IMR-90 (cell line): Measurements from ENCODE around the gene NT5C1B. TPM values are rescaled to one million over a fixed set of nuclear protein-coding genes. Genes with fewer than 3 reads are reported as not detected.

Experiments
- ATAC-seq: fragments of 200-7000 bp; cut with Tn5 transposase; 2 replicates; pipeline ENCODE4 v1.9.1; 2020; ENCODE audit warnings: low read depth, mild to moderate bottlenecking, moderate library complexity
- BruUV-seq: library from RNA; stranded (reverse); fragments of 400-500 nt; replicated peaks from 2 replicates; lab custom pipeline; 2021; lab: Mats Ljungman, UMichigan
- CTCF ChIA-PET: fragments of 300-600 bp; formaldehyde crosslinking; extraction: SDS; loops from one replicate; lab custom pipeline; 2021; ENCODE audit warnings: antibody characterized with exemption; lab: Yijun Ruan, JAX
- POLR2A ChIA-PET: fragments of 300-600 bp; sonication (Branson Sonifier 250); formaldehyde crosslinking; loops from one replicate; lab custom pipeline; 2022; ENCODE audit warnings: antibody characterized with exemption; ENCODE audit not compliant: unreplicated experiment; lab: Charles Lee
- DNase-seq: peaks from one replicate; pipeline ENCODE4 v3.0.0; 2013
- H2AFZ ChIP-seq: replicated peaks from 2 replicates; pipeline ENCODE3; 2013; ENCODE audit warnings: low read length, mild to moderate bottlenecking; ENCODE audit not compliant: poor library complexity
- H2AK5ac ChIP-seq: 2 replicates; pipeline ENCODE4 v1.6.1; 2013; ENCODE audit warnings: low read depth, low read length, inconsistent platforms
- H2AK9ac ChIP-seq: replicated peaks from 2 replicates; pipeline ENCODE3; 2013; ENCODE audit warnings: mild to moderate bottlenecking, low read depth, low read length, moderate library complexity; ENCODE audit not compliant: poor library complexity
- H2BK120ac ChIP-seq: 2 replicates; pipeline ENCODE4 v1.6.1; 2013; ENCODE audit warnings: low read depth, low read length, inconsistent platforms
- H2BK15ac ChIP-seq: 3 replicates; pipeline ENCODE4 v1.6.1; 2013; ENCODE audit warnings: low read depth, low read length, inconsistent platforms
- H2BK20ac ChIP-seq: 2 replicates; pipeline ENCODE4 v1.6.1; 2013; ENCODE audit warnings: low read depth, mild to moderate bottlenecking, inconsistent platforms, low read length, moderate library complexity
- H2BK5ac ChIP-seq: 2 replicates; pipeline ENCODE4 v1.6.1; 2013; ENCODE audit warnings: mild to moderate bottlenecking, low read depth, low read length, inconsistent platforms; ENCODE audit not compliant: poor library complexity, severe bottlenecking
- H3K14ac ChIP-seq: replicated peaks from 2 replicates; pipeline ENCODE4 v1.6.1; 2013; ENCODE audit warnings: low read depth, low read length, inconsistent platforms
- H3K18ac ChIP-seq: 2 replicates; pipeline ENCODE4 v1.6.1; 2013; ENCODE audit warnings: low read depth, low read length, control low read depth
- H3K23ac ChIP-seq: 2 replicates; pipeline ENCODE4 v1.6.1; 2013; ENCODE audit warnings: low read depth, low read length, inconsistent platforms
- H3K27ac ChIP-seq: 2 replicates; pipeline ENCODE4 v1.5.1; 2013; ENCODE audit warnings: mild to moderate bottlenecking, control low read depth, low read length; ENCODE audit not compliant: insufficient read depth
- H3K27me3 ChIP-seq: 2 replicates; pipeline ENCODE4 v1.6.1; 2013; ENCODE audit warnings: low read length; ENCODE audit not compliant: control insufficient read depth, insufficient read depth
- H3K36me3 ChIP-seq: 2 replicates; pipeline ENCODE4 v1.6.1; 2013; ENCODE audit warnings: low read length, mixed read lengths; ENCODE audit not compliant: control insufficient read depth, insufficient read depth
- H3K4ac ChIP-seq: 2 replicates; pipeline ENCODE4 v1.6.1; 2013; ENCODE audit warnings: low read depth, low read length, inconsistent platforms
- H3K4me1 ChIP-seq: 2 replicates; pipeline ENCODE4 v1.6.1; 2013; ENCODE audit warnings: low read length, mixed read lengths; ENCODE audit not compliant: control insufficient read depth, insufficient read depth
- H3K4me2 ChIP-seq: 2 replicates; pipeline ENCODE4 v1.6.1; 2013; ENCODE audit warnings: low read depth, mild to moderate bottlenecking, control low read depth, low read length, moderate library complexity
- H3K4me3 ChIP-seq: 2 replicates; pipeline ENCODE4 v1.5.1; 2013; ENCODE audit warnings: low read depth, mild to moderate bottlenecking, control low read depth, low read length, moderate library complexity; ENCODE audit not compliant: insufficient read depth
- H3K56ac ChIP-seq: 2 replicates; pipeline ENCODE4 v1.6.1; 2013; ENCODE audit warnings: low read length, inconsistent platforms; ENCODE audit not compliant: insufficient read depth; ENCODE audit errors: extremely low read depth
- H3K79me1 ChIP-seq, 2 experiments: 2 replicates each; pipeline ENCODE4 v1.6.1; 2013; ENCODE audit warnings: low read length in 2 of 2, inconsistent platforms in 1 of 2, low read depth in 1 of 2
- H3K9ac ChIP-seq: 2 replicates; pipeline ENCODE4 v1.6.1; 2013; ENCODE audit warnings: low read depth, low read length, control low read depth
- H3K9me1 ChIP-seq: 2 replicates; pipeline ENCODE4 v1.6.1; 2013; ENCODE audit warnings: low read length, inconsistent platforms; ENCODE audit not compliant: insufficient read depth
- H3K9me3 ChIP-seq: 2 replicates; pipeline ENCODE4 v1.6.1; 2013; ENCODE audit warnings: low read length; ENCODE audit not compliant: control insufficient read depth, insufficient read depth
- H4K20me1 ChIP-seq: 2 replicates; pipeline ENCODE4 v1.6.1; 2013; ENCODE audit warnings: low read length, inconsistent platforms; ENCODE audit not compliant: insufficient read depth
- H4K5ac ChIP-seq: 2 replicates; pipeline ENCODE4 v1.6.1; 2013; ENCODE audit warnings: mild to moderate bottlenecking, low read depth, low read length, control low read depth
- H4K8ac ChIP-seq, 2 experiments: 2 replicates each; pipeline ENCODE4 v1.6.1; 2013; ENCODE audit warnings: low read depth in 2 of 2, low read length in 2 of 2, control low read depth in 1 of 2, inconsistent platforms in 1 of 2
- H4K91ac ChIP-seq: 2 replicates; pipeline ENCODE4 v1.6.1; 2013; ENCODE audit warnings: low read depth, low read length, inconsistent platforms; ENCODE audit not compliant: insufficient read depth
- BHLHE40 ChIP-seq: fragments of 150-350 bp; IDR thresholded peaks from 2 replicates; pipeline ENCODE4 v1.6.1; 2016; ENCODE audit warnings: mild to moderate bottlenecking, low read depth, low read length
- CEBPB ChIP-seq: IDR thresholded peaks from 2 replicates; pipeline ENCODE4 v1.6.1; 2012; ENCODE audit warnings: low read depth, low read length, improper control_type of control experiment
- CHD1 ChIP-seq: IDR thresholded peaks from 2 replicates; pipeline ENCODE4 v1.6.1; 2012; ENCODE audit warnings: low read depth, low read length, improper control_type of control experiment
- ELK1 ChIP-seq: fragments of 150-350 bp; IDR thresholded peaks from 2 replicates; pipeline ENCODE4 v1.6.1; 2016; ENCODE audit warnings: low read depth, mild to moderate bottlenecking, low read length, moderate library complexity, borderline replicate concordance
- FOS ChIP-seq: fragments of 150-350 bp; IDR thresholded peaks from 2 replicates; pipeline ENCODE4 v1.6.1; 2016; ENCODE audit warnings: low read depth, low read length
- MAFK ChIP-seq: IDR thresholded peaks from 2 replicates; pipeline ENCODE4 v1.6.1; 2012; ENCODE audit warnings: low read depth, low read length, improper control_type of control experiment
- MAZ ChIP-seq: IDR thresholded peaks from 2 replicates; pipeline ENCODE4 v1.6.1; 2012; ENCODE audit warnings: low read depth, mild to moderate bottlenecking, low read length, improper control_type of control experiment, moderate library complexity, borderline replicate concordance
- MXI1 ChIP-seq: IDR thresholded peaks from 2 replicates; pipeline ENCODE4 v1.6.1; 2012; ENCODE audit warnings: low read depth, mild to moderate bottlenecking, low read length, moderate library complexity, borderline replicate concordance
- NFE2L2 ChIP-seq: fragments of 150-350 bp; IDR thresholded peaks from 2 replicates; pipeline ENCODE4 v1.6.1; 2016; ENCODE audit warnings: low read depth, mild to moderate bottlenecking, low read length
- POLR2A ChIP-seq: IDR thresholded peaks from 2 replicates; pipeline ENCODE4 v1.6.1; 2012; ENCODE audit warnings: mild to moderate bottlenecking, low read depth, low read length
- RAD21 ChIP-seq: IDR thresholded peaks from 2 replicates; pipeline ENCODE4 v1.6.1; 2012; ENCODE audit warnings: low read length, improper control_type of control experiment
- RCOR1 ChIP-seq: IDR thresholded peaks from 2 replicates; pipeline ENCODE4 v1.6.1; 2012; ENCODE audit warnings: mild to moderate bottlenecking, low read length, improper control_type of control experiment; ENCODE audit not compliant: insufficient replicate concordance
- RFX5 ChIP-seq: IDR thresholded peaks from 2 replicates; pipeline ENCODE4 v1.8.0; 2012; ENCODE audit warnings: low read depth, mild to moderate bottlenecking, low read length, moderate library complexity
- SMC3 ChIP-seq: fragments of 150-350 bp; IDR thresholded peaks from 2 replicates; pipeline ENCODE4 v1.6.1; 2016; ENCODE audit warnings: low read depth, mild to moderate bottlenecking, antibody characterized with exemption, low read length, moderate library complexity
- USF2 ChIP-seq: fragments of 150-350 bp; IDR thresholded peaks from 2 replicates; pipeline ENCODE4 v1.6.1; 2017; ENCODE audit warnings: mild to moderate bottlenecking, antibody characterized with exemption, low read length, low read depth
- WGBS, 2 experiments: methylation state at CpG; one replicate each; pipeline versions ENCODE4 v1.1.5 to v1.1.7; 2013; ENCODE audit warnings: missing lambda C conversion rate in 2 of 2; ENCODE audit not compliant: insufficient read length in 1 of 2; ENCODE audit errors: extremely low coverage in 2 of 2; 5-methylcytosine and 5-hydroxymethylcytosine counted together
- dilution Hi-C: fragments of 300-500 bp; cut with HindIII; formaldehyde crosslinking; loops from one replicate; pipeline ENCODE4 v1.14.3; 2018; ENCODE audit warnings: low sequenced_read_pairs; ENCODE audit not compliant: unreplicated experiment
- in situ Hi-C: fragments of 300-500 bp; cut with MboI; formaldehyde crosslinking; loops from 3 replicates; pipeline ENCODE4 v1.14.3; 2019; ENCODE audit warnings: low sequenced_read_pairs, inconsistent platforms, mixed read lengths
- intact Hi-C: fragments of 100-400 bp; cut with micrococcal nuclease; formaldehyde crosslinking; loops from 2 replicates; pipeline ENCODE4 v1.10.0; 2022
- polyA plus RNA-seq, 3 experiments: library from polyadenylated mRNA; depleted of rRNA; stranded (reverse); fragments of >200 nt; gene quantifications; 2 replicates each; pipeline ENCODE4 v1.2.3, GENCODE V29; 2012; ENCODE audit warnings: low replicate concordance in 1 of 3
- total RNA-seq: library from RNA; depleted of rRNA; stranded (reverse); fragments of >200 nt; gene quantifications from 2 replicates; pipeline ENCODE4 v1.2.3, GENCODE V29; 2012
- TF ChIP-seq, protein P1 (sequence below): conservative IDR thresholded peaks from 2 replicates; pipeline ENCODE4 v1.5.1; 2012; ENCODE audit warnings: mild to moderate bottlenecking, low read depth, low read length, improper control_type of control experiment

Gene NT5C1B
- total and polyA plus RNA-seq, 2 of the 4 experiments (the other 2 are of a cell fraction): not detected

GRCh38 chr2:18558458-18558857 lies 30.9 kb downstream of the NT5C1B start:
- Histone ChIP-seq H3K9ac (no peak overlapping the region), H3K14ac (no peak overlapping the region), H3K23ac (no peak overlapping the region), H4K20me1 (no peaks in the 10 kb centered on the region), H2BK5ac (no peak overlapping the region), H3K4me1 (peaks cover 4% of the 10 kb centered on the region; the same call in 1 of the 2 replicates), H2AK5ac (no peak overlapping the region), H3K9me3 (no peaks in the 10 kb centered on the region), H4K5ac (no peak overlapping the region), H3K56ac (no peak overlapping the region), H2AK9ac (no peak overlapping the region), H3K79me1 (peaks cover 24 to 45% of the 10 kb centered on the region in 2 experiments), H3K4me2 (no peak overlapping the region; the same call in 1 of the 2 replicates), H3K27me3 (no peaks in the 10 kb centered on the region), H2AFZ (no peak overlapping the region), H2BK120ac (no peak overlapping the region), H3K18ac (no peak overlapping the region), H3K27ac (no peak overlapping the region), H3K4me3 (no peak overlapping the region), H2BK15ac (no peak overlapping the region), H4K91ac (no peak overlapping the region), H3K4ac (no peak overlapping the region), H4K8ac (no peak overlapping the region), H2BK20ac (no peak overlapping the region), H3K9me1 (no peaks in the 10 kb centered on the region; the same call in 1 of the 2 replicates), H3K36me3 (peaks cover 6% of the 10 kb centered on the region)
- TF ChIP-seq BHLHE40 (no peak), ELK1 (no peak), RCOR1 (no peak), SMC3 (no peak), MAZ (no peak), NFE2L2 (no peak), POLR2A (no peak), RAD21 (no peak), USF2 (no peak), FOS (no peak), RFX5 (no peak), MAFK (no peak), MXI1 (no peak), CHD1 (no peak), CEBPB (no peak)
- TF ChIP-seq, protein P1, sequence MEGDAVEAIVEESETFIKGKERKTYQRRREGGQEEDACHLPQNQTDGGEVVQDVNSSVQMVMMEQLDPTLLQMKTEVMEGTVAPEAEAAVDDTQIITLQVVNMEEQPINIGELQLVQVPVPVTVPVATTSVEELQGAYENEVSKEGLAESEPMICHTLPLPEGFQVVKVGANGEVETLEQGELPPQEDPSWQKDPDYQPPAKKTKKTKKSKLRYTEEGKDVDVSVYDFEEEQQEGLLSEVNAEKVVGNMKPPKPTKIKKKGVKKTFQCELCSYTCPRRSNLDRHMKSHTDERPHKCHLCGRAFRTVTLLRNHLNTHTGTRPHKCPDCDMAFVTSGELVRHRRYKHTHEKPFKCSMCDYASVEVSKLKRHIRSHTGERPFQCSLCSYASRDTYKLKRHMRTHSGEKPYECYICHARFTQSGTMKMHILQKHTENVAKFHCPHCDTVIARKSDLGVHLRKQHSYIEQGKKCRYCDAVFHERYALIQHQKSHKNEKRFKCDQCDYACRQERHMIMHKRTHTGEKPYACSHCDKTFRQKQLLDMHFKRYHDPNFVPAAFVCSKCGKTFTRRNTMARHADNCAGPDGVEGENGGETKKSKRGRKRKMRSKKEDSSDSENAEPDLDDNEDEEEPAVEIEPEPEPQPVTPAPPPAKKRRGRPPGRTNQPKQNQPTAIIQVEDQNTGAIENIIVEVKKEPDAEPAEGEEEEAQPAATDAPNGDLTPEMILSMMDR: no peak
- CTCF ChIA-PET: interaction anchor here (0.5 to 1.3 kb wide), 2 partner anchors 37 to 157 kb away, joined by 3 to 4 read pairs; no protein-coding TSS in a partner anchor
- no TSS peak for BruUV-seq
- DNase-seq: no peak
- in situ Hi-C loops: no loop called here
- ATAC-seq: no peak
- POLR2A ChIA-PET: no interaction called here
- intact Hi-C loops: no loop called here
- no CpG with 5 or more reads among the region's 1 CpG for WGBS, 2 experiments
- dilution Hi-C loops: no loop called here
